Glutamatergic neuron (in vitro differentiated cells): ENCODE results near the gene PPEF2. TPM values are rescaled to one million over a fixed set of nuclear protein-coding genes. Genes with fewer than 3 reads are reported as not detected.

ENCODE experiments used
- DNase-seq: peaks from one replicate; pipeline ENCODE4 v3.0.0; 2022
- H3K27ac Mint-ChIP-seq: one replicate; pipeline ENCODE4 v1.8.0; 2020; ENCODE audit warnings: mild to moderate bottlenecking, mixed read lengths, inconsistent platforms; ENCODE audit not compliant: unreplicated experiment
- H3K27me3 Mint-ChIP-seq: one replicate; pipeline ENCODE4 v1.8.0; 2020; ENCODE audit warnings: mild to moderate bottlenecking, moderate library complexity, mixed read lengths, inconsistent platforms; ENCODE audit not compliant: unreplicated experiment
- H3K36me3 Mint-ChIP-seq: one replicate; pipeline ENCODE4 v1.8.0; 2020; ENCODE audit warnings: mild to moderate bottlenecking, mixed read lengths, inconsistent platforms; ENCODE audit not compliant: unreplicated experiment
- H3K4me1 Mint-ChIP-seq: one replicate; pipeline ENCODE4 v1.8.0; 2020; ENCODE audit warnings: mild to moderate bottlenecking, low read depth, mixed read lengths, inconsistent platforms; ENCODE audit not compliant: unreplicated experiment
- H3K4me3 Mint-ChIP-seq: one replicate; pipeline ENCODE4 v1.8.0; 2020; ENCODE audit warnings: mild to moderate bottlenecking, mixed read lengths, inconsistent platforms; ENCODE audit not compliant: unreplicated experiment
- H3K9me3 Mint-ChIP-seq: one replicate; pipeline ENCODE4 v1.8.0; 2020; ENCODE audit warnings: mild to moderate bottlenecking, moderate library complexity, mixed read lengths, inconsistent platforms; ENCODE audit not compliant: unreplicated experiment
- CTCF ChIP-seq: fragments of 200-600 bp; sonication (generic); IDR thresholded peaks from one replicate; pipeline ENCODE4 v1.5.0; 2021; ENCODE audit not compliant: partially characterized antibody, unreplicated experiment
- total RNA-seq: library from RNA; stranded (reverse); fragmentation: NEBNext Ultra II Directional; extraction: Animal tissue kit (Norgen Biotek cat#: 25700); gene quantifications from one replicate; pipeline ENCODE4 v1.2.1, GENCODE V29; 2021; ENCODE audit not compliant: unreplicated experiment

Gene PPEF2
- total RNA-seq, 1 donor from 2014 or later = not detected

- no peaks in the 10 kb centered on the region for H3K36me3 Mint-ChIP-seq
- H3K4me1 Mint-ChIP-seq = peaks cover 15% of the 10 kb centered on the region
These were observed 20.3 kb upstream of the PPEF2 start for GRCh38 chr4:75922588-75922987.

GRCh38 chr4:75921910-75922309 is 19.7 kb upstream of the PPEF2 start:
- Mint-ChIP-seq H3K27me3 (peaks cover 3% of the 10 kb centered on the region), H3K4me1 (peaks cover 15% of the 10 kb centered on the region), H3K4me3 (no peak overlapping the region), H3K36me3 (no peaks in the 10 kb centered on the region), H3K9me3 (peaks cover 9% of the 10 kb centered on the region), H3K27ac (no peak overlapping the region)
- TF ChIP-seq CTCF = no peak
- no peak for DNase-seq

More at GRCh38 chr4:75922588-75922987, 20.3 kb upstream of the PPEF2 start:
- Mint-ChIP-seq H3K4me3 (no peak overlapping the region), H3K9me3 (peaks cover 9% of the 10 kb centered on the region), H3K27ac (no peak overlapping the region), H3K27me3 (peaks cover 3% of the 10 kb centered on the region)
- DNase-seq = no peak
- no peak for TF ChIP-seq CTCF

GRCh38 chr4:75920327-75920726 is 18.1 kb upstream of the PPEF2 start:
- no peak for TF ChIP-seq CTCF

GRCh38 chr4:75919920-75920319 is 17.7 kb upstream of the PPEF2 start:
- Mint-ChIP-seq H3K4me1 (peaks cover 15% of the 10 kb centered on the region), H3K9me3 (peaks cover 9% of the 10 kb centered on the region), H3K27ac (peak overlapping the region; percentile 28), H3K4me3 (no peak overlapping the region), H3K36me3 (no peaks in the 10 kb centered on the region), H3K27me3 (peaks cover 3% of the 10 kb centered on the region)
- DNase-seq = peak; percentile 57
- TF ChIP-seq CTCF = no peak

More at GRCh38 chr4:75920327-75920726, 18.1 kb upstream of the PPEF2 start:
- no peak for DNase-seq
- H3K9me3 Mint-ChIP-seq = peaks cover 9% of the 10 kb centered on the region
- H3K4me3 Mint-ChIP-seq = no peak overlapping the region
- H3K27ac Mint-ChIP-seq = peak overlapping the region; percentile 41
- H3K36me3 Mint-ChIP-seq = no peaks in the 10 kb centered on the region
- peaks cover 16% of the 10 kb centered on the region for H3K4me1 Mint-ChIP-seq
- H3K27me3 Mint-ChIP-seq = peaks cover 3% of the 10 kb centered on the region

GRCh38 chr4:75916091-75916661 is 13.9 kb upstream of the PPEF2 start:
- H3K36me3 Mint-ChIP-seq = no peaks in the 10 kb centered on the region
- no peak overlapping the region for H3K4me3 Mint-ChIP-seq
- H3K27me3 Mint-ChIP-seq = no peaks in the 10 kb centered on the region
- H3K9me3 Mint-ChIP-seq = peaks cover 7% of the 10 kb centered on the region
- peak; percentile 28 for DNase-seq
- H3K27ac Mint-ChIP-seq = no peak overlapping the region
- peak; percentile 78 for TF ChIP-seq CTCF
- peaks cover 8% of the 10 kb centered on the region for H3K4me1 Mint-ChIP-seq
